ENCODE measurements around the gene ADAMTS8. TPM values are rescaled to one million over a fixed set of nuclear protein-coding genes. Genes with fewer than 3 reads are reported as not detected.

The ADAMTS8 gene
- total and polyA plus RNA-seq, 9 of the 15 experiments (the other 6 are each of a cell fraction or from before 2014, with no cell fraction given): not detected

- Histone ChIP-seq H3K9me3 (replicated peaks; ENCODE audit: control insufficient read depth, insufficient read depth, low read depth, low read length) (no peaks in the 10 kb centered on the region), H3K9me1 (ENCODE audit: control insufficient read depth, insufficient read depth, low read length) (no peaks in the 10 kb centered on the region), H3K4me3 (no peak overlapping the region), H3K36me3 (ENCODE audit: control insufficient read depth, insufficient read depth, low read length) (no peaks in the 10 kb centered on the region), H3K4me1 (replicated peaks in 1 of 2; ENCODE audit: control insufficient read depth in 2 of 2, insufficient read depth in 2 of 2, low read length in 2 of 2) (peaks cover 0 to 7% of the 10 kb centered on the region in 2 experiments; a peak in 1 of 5 replicates), H3K79me2 (ENCODE audit: control insufficient read depth, insufficient read depth, low read length) (no peaks in the 10 kb centered on the region), H4K20me1 (replicated peaks; ENCODE audit: control insufficient read depth, insufficient read depth, low read length) (no peaks in the 10 kb centered on the region), H3K9ac (ENCODE audit: insufficient read depth in 1 of 2, low read depth in 2 of 2, low read length in 2 of 2) (no peak overlapping the region), H3K27ac (ENCODE audit: extremely low read depth, low read depth, low read length) (no peak overlapping the region), H2AFZ (ENCODE audit: low read depth, low read length) (no peak overlapping the region), H3K4me2 (ENCODE audit: insufficient read depth, low read length) (no peak overlapping the region), H3K27me3 (ENCODE audit: control insufficient read depth in 2 of 2, insufficient read depth in 2 of 2, low read length in 2 of 2) (peaks cover 7 to 54% of the 10 kb centered on the region in 2 experiments; a peak in 4 of 5 replicates)
- intact Hi-C loops (cut with micrococcal nuclease): no loop called here
- CTCF ChIA-PET (ENCODE audit: low intra/inter-chr PET ratio): no interaction called here
- no TSS peak for BruUV-seq (replicated peaks)
- in situ Hi-C loops (cut with MboI): no loop called here
- TF ChIP-seq PTTG1 (tag; IDR thresholded peaks at IDR 0.05; ENCODE audit: low read depth) (no peak), GATAD2A (IDR thresholded peaks at IDR 0.05) (no peak), ATF3 (IDR thresholded peaks at IDR 0.05) (no peak), ATF3 (CRISPR knock-in tag; conservative IDR thresholded peaks at IDR 0.05) (no peak), TCF7 (IDR thresholded peaks at IDR 0.05; ENCODE audit: borderline replicate concordance) (no peak)
- ATAC-seq (no peak), DNase-seq (ENCODE audit: extremely low read depth in 1 of 4, low spot score in 3 of 4) (no peak), FAIRE-seq (no peak)
- WGBS (ENCODE audit: insufficient coverage, low coverage, missing lambda C conversion rate): 2% methylated on average over 5 of the region's 6 CpGs
- POLR2A ChIA-PET: no interaction called here
Measured at GRCh38 chr11:130452940-130453339, 24.5 kb upstream of the ADAMTS8 start.

- Histone ChIP-seq H3K4me2 (ENCODE audit: insufficient read depth, low read length) (no peak overlapping the region), H3K36me3 (ENCODE audit: control insufficient read depth, insufficient read depth, low read length) (no peaks in the 10 kb centered on the region), H3K9me1 (ENCODE audit: control insufficient read depth, insufficient read depth, low read length) (no peaks in the 10 kb centered on the region), H3K9ac (ENCODE audit: insufficient read depth in 1 of 2, low read depth in 2 of 2, low read length in 2 of 2) (no peak overlapping the region), H3K27me3 (ENCODE audit: control insufficient read depth in 2 of 2, insufficient read depth in 2 of 2, low read length in 2 of 2) (peaks cover 3 to 48% of the 10 kb centered on the region in 2 experiments; a peak in 3 of 5 replicates), H3K4me1 (replicated peaks in 1 of 2; ENCODE audit: control insufficient read depth in 2 of 2, insufficient read depth in 2 of 2, low read length in 2 of 2) (peaks cover 0 to 7% of the 10 kb centered on the region in 2 experiments; a peak in 1 of 5 replicates), H3K9me3 (replicated peaks; ENCODE audit: control insufficient read depth, insufficient read depth, low read depth, low read length) (no peaks in the 10 kb centered on the region), H3K4me3 (no peak overlapping the region), H4K20me1 (replicated peaks; ENCODE audit: control insufficient read depth, insufficient read depth, low read length) (no peaks in the 10 kb centered on the region), H3K79me2 (ENCODE audit: control insufficient read depth, insufficient read depth, low read length) (no peaks in the 10 kb centered on the region), H2AFZ (ENCODE audit: low read depth, low read length) (no peak overlapping the region), H3K27ac (ENCODE audit: extremely low read depth, low read depth, low read length) (no peak overlapping the region)
- ATAC-seq: no peak
- CTCF ChIA-PET (ENCODE audit: low intra/inter-chr PET ratio): no interaction called here
- FAIRE-seq: no peak
- no peak for DNase-seq (ENCODE audit: extremely low read depth in 1 of 4, low spot score in 3 of 4)
- WGBS (ENCODE audit: insufficient coverage, low coverage, missing lambda C conversion rate): 1% methylated on average over 9 of the region's 9 CpGs
- in situ Hi-C loops (cut with MboI): no loop called here
- POLR2A ChIA-PET: interaction anchor here (1.2 kb wide), 2 partner anchors 10 to 382 kb away, joined by 3 to 5 read pairs; no protein-coding TSS in a partner anchor
- intact Hi-C loops (cut with micrococcal nuclease): no loop called here
- BruUV-seq (replicated peaks): no TSS peak
- TF ChIP-seq TFAP4 (CRISPR knock-in tag; IDR thresholded peaks at IDR 0.05; ENCODE audit: borderline replicate concordance): no peak
- no peak for TF ChIP-seq MNT (conservative IDR thresholded peaks at IDR 0.05)
- no peak for TF ChIP-seq ZBTB5 (IDR thresholded peaks at IDR 0.05)
- no peak for TF ChIP-seq NR4A1 (CRISPR knock-in tag; IDR thresholded peaks at IDR 0.05)
- no peak for TF ChIP-seq NR4A1 (tag; IDR thresholded peaks at IDR 0.05)
- TF ChIP-seq EWSR1 (IDR thresholded peaks at IDR 0.05; ENCODE audit: borderline replicate concordance, low read depth, partially characterized antibody): no peak
Measured at GRCh38 chr11:130452176-130452575, 23.8 kb upstream of the ADAMTS8 start.
